Endodermal cell (in vitro differentiated cells): ENCODE measurements around the gene ATP4B. TPM values are rescaled to one million over a fixed set of nuclear protein-coding genes. Genes with fewer than 3 reads are reported as not detected.
A peak's percentile ranks its signal among the peaks of the same experiment; 100 is the strongest.

ENCODE experiments used
- DNase-seq: peaks from one replicate; pipeline ENCODE4 v3.0.0-alpha.2; 2017
- H3K27ac ChIP-seq: 2 replicates; pipeline ENCODE4 v1.5.1; 2013; ENCODE audit warnings: mild to moderate bottlenecking, low read depth, low read length, moderate library complexity
- H3K27me3 ChIP-seq: 2 replicates; pipeline ENCODE4 v1.6.1; 2013; ENCODE audit warnings: mild to moderate bottlenecking, low read length, moderate library complexity; ENCODE audit not compliant: insufficient read depth, control insufficient read depth, poor library complexity, severe bottlenecking
- H3K36me3 ChIP-seq: 2 replicates; pipeline ENCODE4 v1.7.0; 2013; ENCODE audit warnings: mild to moderate bottlenecking, low read length, moderate library complexity; ENCODE audit not compliant: control insufficient read depth, insufficient read depth
- H3K4me1 ChIP-seq: one replicate; pipeline ENCODE4 v1.7.0; 2013; ENCODE audit warnings: low read length; ENCODE audit not compliant: control insufficient read depth, insufficient read depth
- H3K4me3 ChIP-seq: 2 replicates; pipeline ENCODE4 v1.5.1; 2013; ENCODE audit warnings: mild to moderate bottlenecking, low read length, moderate library complexity
- H3K9ac ChIP-seq: 2 replicates; pipeline ENCODE4 v1.6.1; 2013; ENCODE audit warnings: mild to moderate bottlenecking, low read length, moderate library complexity; ENCODE audit not compliant: poor library complexity, severe bottlenecking; ENCODE audit errors: extremely low read depth
- H3K9me3 ChIP-seq: 2 replicates; pipeline ENCODE4 v1.6.1; 2013; ENCODE audit warnings: mild to moderate bottlenecking, low read length, moderate library complexity; ENCODE audit not compliant: control insufficient read depth
- H3K27ac Mint-ChIP-seq: 2 replicates; pipeline ENCODE4 v1.8.0; 2020; ENCODE audit warnings: mixed read lengths
- H3K27me3 Mint-ChIP-seq: 2 replicates; pipeline ENCODE4 v1.8.0; 2021; ENCODE audit warnings: mild to moderate bottlenecking, mixed read lengths; ENCODE audit not compliant: insufficient read depth
- H3K36me3 Mint-ChIP-seq: 2 replicates; pipeline ENCODE4 v1.8.0; 2020; ENCODE audit warnings: low read depth, mixed read lengths
- H3K4me1 Mint-ChIP-seq: 2 replicates; pipeline ENCODE4 v1.8.0; 2020; ENCODE audit warnings: mixed read lengths
- H3K4me3 Mint-ChIP-seq: 2 replicates; pipeline ENCODE4 v1.8.0; 2020; ENCODE audit warnings: mild to moderate bottlenecking, moderate library complexity, mixed read lengths
- H3K9me3 Mint-ChIP-seq: 2 replicates; pipeline ENCODE4 v1.8.0; 2020; ENCODE audit warnings: mild to moderate bottlenecking, mixed read lengths
- CTCF ChIP-seq: fragments of 200-600 bp; sonication (generic); conservative IDR thresholded peaks from 2 replicates; pipeline ENCODE4 v1.5.0; 2021; ENCODE audit warnings: antibody characterized with exemption, mild to moderate bottlenecking
- WGBS, 2 experiments: methylation state at CpG; one replicate each; pipeline versions ENCODE4 v1.1.5 to v1.1.7; 2013; ENCODE audit warnings: missing lambda C conversion rate in 2 of 2, mixed read lengths in 1 of 2; ENCODE audit not compliant: insufficient coverage in 1 of 2, insufficient read length in 1 of 2; 5-methylcytosine and 5-hydroxymethylcytosine counted together
- total RNA-seq, 2 donors: library from RNA; stranded (reverse); fragmentation: NEBNext Ultra II Directional in 1 of 2; extraction: Animal tissue kit (Norgen Biotek cat#: 25700) in 1 of 2; gene quantifications; 2 replicates in 1 of 2; 3 replicates in 1 of 2; pipeline ENCODE4 v1.2.1, GENCODE V29; 2021

The ATP4B gene
- total RNA-seq, 2 donors from 2014 or later, result not detected

DNA sequence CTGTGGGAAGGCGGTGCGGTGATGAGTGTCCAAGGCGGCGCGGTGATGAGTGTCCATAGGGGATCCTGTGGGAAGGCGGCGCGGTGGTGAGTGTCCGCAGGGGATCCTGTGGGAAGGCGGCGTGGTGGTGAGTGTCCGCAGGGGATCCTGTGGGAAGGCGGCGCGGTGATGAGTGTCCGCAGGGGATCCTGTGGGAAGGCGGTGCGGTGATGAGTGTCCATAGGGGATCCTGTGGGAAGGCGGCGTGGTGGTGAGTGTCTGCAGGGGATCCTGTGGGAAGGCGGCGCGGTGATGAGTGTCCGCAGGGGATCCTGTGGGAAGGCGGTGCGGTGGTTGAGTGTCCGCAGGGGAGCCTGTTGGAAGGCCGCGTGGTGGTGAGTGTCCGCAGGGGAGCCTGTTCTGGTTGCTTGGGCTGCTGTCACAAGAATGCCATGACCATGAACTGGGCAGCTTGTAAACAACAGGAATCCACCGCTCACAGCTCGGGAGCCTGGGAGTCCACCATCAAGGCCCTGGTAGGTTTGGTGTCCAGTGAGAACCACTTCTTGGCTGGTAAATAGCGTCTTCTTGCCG is 52.0 kb downstream of the ATP4B start:
- no peak overlapping the region for H3K9ac ChIP-seq
- Mint-ChIP-seq H3K27ac (no peak overlapping the region), H3K4me3 (no peak overlapping the region), H3K27me3 (no peaks in the 10 kb centered on the region), H3K9me3 (no peaks in the 10 kb centered on the region), H3K36me3 (peaks cover 36% of the 10 kb centered on the region), H3K4me1 (no peaks in the 10 kb centered on the region)
- H3K4me3 ChIP-seq, result no peak overlapping the region
- no peaks in the 10 kb centered on the region for H3K27me3 ChIP-seq
- H3K9me3 ChIP-seq, result no peaks in the 10 kb centered on the region
- TF ChIP-seq CTCF, result no peak
- no peak for DNase-seq
- no peak overlapping the region for H3K27ac ChIP-seq
- H3K36me3 ChIP-seq, result peaks cover 32% of the 10 kb centered on the region
- no peaks in the 10 kb centered on the region for H3K4me1 ChIP-seq
- 93 to 96% methylated on average over 24 to 34 of the region's 34 CpGs for WGBS, 2 experiments

DNA sequence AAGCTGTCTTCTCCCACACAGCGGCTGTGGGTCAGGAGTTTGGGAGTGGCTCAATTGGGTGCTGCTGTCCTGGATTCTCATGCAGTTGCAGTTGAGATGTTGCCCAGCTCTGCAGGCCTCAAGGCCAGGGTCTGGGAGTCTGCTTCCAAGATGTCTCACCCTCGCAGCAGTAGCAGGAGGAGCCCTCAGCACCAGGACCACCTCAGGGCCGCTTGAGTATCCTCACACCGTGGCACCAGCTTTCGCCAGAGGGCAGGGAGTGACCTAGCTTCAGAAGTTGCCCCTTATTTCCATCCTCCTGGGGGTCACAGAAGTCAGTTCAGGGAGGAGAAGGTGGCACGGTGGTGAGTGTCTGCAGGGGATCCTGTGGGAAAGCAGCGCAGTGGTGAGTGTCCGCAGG is 52.5 kb downstream of the ATP4B start:
- Histone ChIP-seq H3K4me3 (no peak overlapping the region), H3K4me1 (no peaks in the 10 kb centered on the region), H3K27ac (no peak overlapping the region), H3K9me3 (no peaks in the 10 kb centered on the region), H3K9ac (no peak overlapping the region), H3K27me3 (no peaks in the 10 kb centered on the region), H3K36me3 (peaks cover 32% of the 10 kb centered on the region)
- H3K4me3 Mint-ChIP-seq, result no peak overlapping the region
- no peak for DNase-seq
- peaks cover 34% of the 10 kb centered on the region for H3K36me3 Mint-ChIP-seq
- no peak for TF ChIP-seq CTCF
- WGBS, 2 experiments, result 97% methylated on average over 7 to 8 of the region's 8 CpGs
- H3K4me1 Mint-ChIP-seq, result no peaks in the 10 kb centered on the region
- no peaks in the 10 kb centered on the region for H3K9me3 Mint-ChIP-seq
- H3K27ac Mint-ChIP-seq, result peak overlapping the region; percentile 50
- no peaks in the 10 kb centered on the region for H3K27me3 Mint-ChIP-seq

DNA sequence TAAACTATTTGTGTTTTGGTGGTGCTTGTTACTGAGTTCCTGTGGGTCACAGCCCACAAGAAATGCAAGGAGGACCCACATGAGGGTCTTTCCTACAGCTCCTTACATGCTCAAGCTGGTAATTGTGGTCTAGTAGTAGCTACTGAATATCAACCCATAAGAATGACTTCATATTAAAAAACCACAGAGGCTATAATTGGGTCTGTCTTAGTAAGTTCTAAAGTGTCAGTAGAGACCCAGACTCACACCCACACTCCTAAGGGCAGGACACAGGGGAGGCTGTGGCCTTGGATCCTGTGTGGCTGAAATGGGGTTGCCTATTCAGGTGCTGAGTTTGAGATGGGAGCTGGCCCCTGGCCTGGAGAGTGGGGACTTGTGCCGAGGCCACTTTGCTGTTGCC is 53.8 kb downstream of the ATP4B start:
- H3K4me1 ChIP-seq, result no peaks in the 10 kb centered on the region
- H3K27me3 ChIP-seq, result no peaks in the 10 kb centered on the region
- Mint-ChIP-seq H3K36me3 (peaks cover 42% of the 10 kb centered on the region), H3K27me3 (no peaks in the 10 kb centered on the region), H3K9me3 (no peaks in the 10 kb centered on the region), H3K4me1 (no peaks in the 10 kb centered on the region), H3K27ac (no peak overlapping the region), H3K4me3 (no peak overlapping the region)
- no peak overlapping the region for H3K27ac ChIP-seq
- 80 to 94% methylated on average over 1 of the region's 1 CpG for WGBS, 2 experiments
- no peak for DNase-seq
- no peak for TF ChIP-seq CTCF
- H3K36me3 ChIP-seq, result peaks cover 31% of the 10 kb centered on the region
- H3K9ac ChIP-seq, result no peak overlapping the region
- H3K9me3 ChIP-seq, result no peaks in the 10 kb centered on the region
- H3K4me3 ChIP-seq, result no peak overlapping the region
